HFF-Myc (cell line): ENCODE results near the gene DEGS2.

Experiments
- DNase-seq: peaks from one replicate; pipeline ENCODE4 v3.0.0-alpha.2; 2011; ENCODE audit warnings: low read depth; ENCODE audit errors: extremely low read depth
- H3K4me3 ChIP-seq: replicated peaks from 2 replicates; pipeline ENCODE4 v1.5.1; 2011; ENCODE audit warnings: low read depth, mild to moderate bottlenecking, control low read depth, low read length
- TF ChIP-seq, protein P1 (sequence below): IDR thresholded peaks from 2 replicates; pipeline ENCODE4 v1.5.1; 2012; ENCODE audit warnings: mild to moderate bottlenecking, low read depth, low read length, control low read depth; ENCODE audit errors: missing control alignments

DEGS2 gene

DNA sequence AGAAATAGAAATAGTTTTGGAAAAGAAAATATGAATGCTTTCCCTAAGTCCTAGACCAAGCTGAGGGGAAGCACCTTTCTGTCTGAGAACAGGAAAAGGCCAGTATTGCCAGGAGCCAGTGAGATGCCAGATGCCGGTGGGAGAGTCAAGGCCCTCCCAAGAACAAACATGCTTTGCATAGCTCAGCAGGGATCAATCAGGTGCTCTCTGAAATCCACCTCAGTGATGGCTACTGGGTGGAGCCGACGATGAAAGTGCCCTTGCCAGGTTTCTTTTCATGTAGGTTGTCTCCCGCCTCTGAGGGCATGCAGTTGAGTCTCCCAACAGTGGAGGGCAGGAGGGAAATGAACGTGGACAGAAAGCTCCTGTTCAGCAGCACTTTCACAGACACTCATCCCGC is 28.3 kb downstream of the DEGS2 start:
- TF ChIP-seq, protein P1, sequence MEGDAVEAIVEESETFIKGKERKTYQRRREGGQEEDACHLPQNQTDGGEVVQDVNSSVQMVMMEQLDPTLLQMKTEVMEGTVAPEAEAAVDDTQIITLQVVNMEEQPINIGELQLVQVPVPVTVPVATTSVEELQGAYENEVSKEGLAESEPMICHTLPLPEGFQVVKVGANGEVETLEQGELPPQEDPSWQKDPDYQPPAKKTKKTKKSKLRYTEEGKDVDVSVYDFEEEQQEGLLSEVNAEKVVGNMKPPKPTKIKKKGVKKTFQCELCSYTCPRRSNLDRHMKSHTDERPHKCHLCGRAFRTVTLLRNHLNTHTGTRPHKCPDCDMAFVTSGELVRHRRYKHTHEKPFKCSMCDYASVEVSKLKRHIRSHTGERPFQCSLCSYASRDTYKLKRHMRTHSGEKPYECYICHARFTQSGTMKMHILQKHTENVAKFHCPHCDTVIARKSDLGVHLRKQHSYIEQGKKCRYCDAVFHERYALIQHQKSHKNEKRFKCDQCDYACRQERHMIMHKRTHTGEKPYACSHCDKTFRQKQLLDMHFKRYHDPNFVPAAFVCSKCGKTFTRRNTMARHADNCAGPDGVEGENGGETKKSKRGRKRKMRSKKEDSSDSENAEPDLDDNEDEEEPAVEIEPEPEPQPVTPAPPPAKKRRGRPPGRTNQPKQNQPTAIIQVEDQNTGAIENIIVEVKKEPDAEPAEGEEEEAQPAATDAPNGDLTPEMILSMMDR: no peak
- no peak overlapping the region for H3K4me3 ChIP-seq
- DNase-seq: no peak

DNA sequence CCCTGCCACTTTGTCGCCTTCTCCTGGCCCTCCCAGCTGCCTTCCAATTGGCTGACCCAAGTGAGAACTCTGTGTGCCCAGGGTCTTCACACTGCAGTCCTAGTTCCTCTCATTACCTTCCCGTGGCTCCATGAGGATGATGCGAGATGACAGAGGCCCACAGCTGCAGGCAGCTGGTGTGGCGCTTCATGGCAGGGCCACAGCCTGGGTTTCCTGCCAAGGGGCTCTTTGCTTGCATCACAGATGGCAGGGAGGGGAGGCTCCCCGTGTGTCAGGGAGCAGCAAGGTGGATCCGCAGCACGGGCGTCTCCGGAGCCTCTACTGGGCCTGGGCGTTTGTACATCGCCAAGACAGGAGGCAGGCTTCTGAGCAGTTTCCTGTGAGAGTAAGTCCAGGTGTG is 28.9 kb downstream of the DEGS2 start:
- no peak overlapping the region for H3K4me3 ChIP-seq
- TF ChIP-seq, protein P1: no peak
- no peak for DNase-seq

DNA sequence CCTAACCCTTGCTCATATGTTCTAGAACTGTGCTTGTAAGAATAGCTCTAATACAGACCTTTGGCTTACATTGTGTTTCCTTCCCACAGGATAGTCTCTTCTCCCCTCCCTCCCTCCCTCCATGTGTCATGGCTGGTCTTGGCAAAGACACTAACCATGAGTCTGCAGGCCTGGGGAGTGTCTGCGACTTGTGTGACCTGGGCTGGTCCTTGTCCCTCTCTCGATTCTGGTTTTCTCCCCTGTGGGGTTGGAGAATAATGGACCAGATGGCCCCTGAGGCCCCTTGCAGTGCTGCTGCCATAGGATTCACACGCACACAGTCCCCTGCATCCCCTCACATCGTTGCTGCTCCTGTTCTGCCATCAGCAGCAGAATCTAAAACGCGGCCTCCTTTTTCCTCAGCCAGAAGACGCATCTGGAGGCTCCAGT is 30.3 kb downstream of the DEGS2 start:
- TF ChIP-seq, protein P1: no peak
- no peak for DNase-seq
- no peak overlapping the region for H3K4me3 ChIP-seq

DNA sequence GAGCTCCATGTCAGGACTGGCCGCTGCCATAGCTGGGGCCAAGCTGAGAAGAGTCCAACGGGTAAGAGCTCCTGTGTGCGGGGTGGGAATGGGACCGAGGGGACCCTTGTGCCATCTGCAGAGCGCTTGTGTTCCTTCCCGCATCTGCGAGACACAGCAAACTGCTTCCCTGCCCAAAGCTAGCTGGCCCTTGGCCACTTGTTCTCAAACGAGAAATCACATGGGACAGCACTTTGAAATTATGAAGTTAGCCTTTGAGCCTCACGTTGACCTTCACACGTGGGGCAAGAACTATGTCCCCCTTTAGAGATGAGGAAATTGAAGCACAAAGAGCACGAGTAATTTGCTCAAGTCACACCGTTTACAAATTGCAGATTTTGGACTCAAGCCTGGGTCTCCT is 30.8 kb downstream of the DEGS2 start:
- H3K4me3 ChIP-seq: no peak overlapping the region
- no peak for DNase-seq
- TF ChIP-seq, protein P1: no peak

DNA sequence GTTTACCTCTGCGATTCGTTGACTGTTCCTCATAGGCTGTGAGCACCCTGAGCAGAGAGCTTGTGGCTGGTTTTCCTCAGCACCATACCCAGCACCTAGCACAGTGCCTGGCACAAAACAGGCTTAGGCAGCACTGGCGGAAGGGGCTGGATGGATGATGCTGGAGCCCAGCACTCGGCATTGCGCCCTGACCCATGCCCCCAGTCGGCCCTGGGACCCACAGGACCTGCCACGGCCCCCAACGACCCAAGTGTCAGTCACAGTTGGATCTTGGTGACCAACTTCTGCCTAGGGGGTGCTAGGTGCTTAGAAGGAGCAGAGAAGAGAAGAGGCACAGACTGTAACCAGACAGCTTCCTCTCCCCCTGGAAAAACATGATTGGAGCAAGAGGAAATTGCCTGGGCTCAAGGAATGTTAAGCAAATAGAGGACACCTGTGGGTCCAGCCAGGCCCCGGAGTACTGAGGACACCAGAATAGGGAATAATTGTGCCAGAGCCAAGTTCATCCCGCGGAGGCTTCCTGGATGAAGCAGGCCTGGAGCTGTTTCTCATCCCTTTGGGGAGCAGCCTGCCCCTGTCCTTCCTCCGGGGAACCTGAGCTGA is 31.5 kb downstream of the DEGS2 start:
- TF ChIP-seq, protein P1: no peak
- no peak overlapping the region for H3K4me3 ChIP-seq

DNA sequence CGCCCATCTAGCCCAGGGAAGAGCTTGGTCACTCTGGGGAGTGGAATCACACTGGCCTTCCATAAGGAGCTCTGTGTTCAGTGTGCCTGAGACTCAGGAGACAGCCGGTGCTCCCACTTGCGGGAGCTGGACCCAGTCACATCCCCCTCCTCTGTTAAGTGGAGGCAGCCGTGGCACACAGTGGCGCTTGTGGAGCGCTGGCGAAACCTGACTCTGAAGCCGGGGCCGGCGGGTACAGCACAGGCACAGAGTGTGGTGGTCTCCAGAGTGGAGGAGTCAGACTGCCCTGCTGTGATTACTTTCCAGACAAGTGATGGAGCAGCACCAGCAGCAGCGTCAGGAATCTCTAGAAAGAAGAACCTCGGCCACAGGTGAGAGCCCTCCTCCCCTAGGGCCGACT is 33.0 kb downstream of the DEGS2 start:
- TF ChIP-seq, protein P1: no peak
- H3K4me3 ChIP-seq: no peak overlapping the region

More for the DNA sequence above, 31.5 kb downstream of the DEGS2 start:
- no peak for DNase-seq

DNA sequence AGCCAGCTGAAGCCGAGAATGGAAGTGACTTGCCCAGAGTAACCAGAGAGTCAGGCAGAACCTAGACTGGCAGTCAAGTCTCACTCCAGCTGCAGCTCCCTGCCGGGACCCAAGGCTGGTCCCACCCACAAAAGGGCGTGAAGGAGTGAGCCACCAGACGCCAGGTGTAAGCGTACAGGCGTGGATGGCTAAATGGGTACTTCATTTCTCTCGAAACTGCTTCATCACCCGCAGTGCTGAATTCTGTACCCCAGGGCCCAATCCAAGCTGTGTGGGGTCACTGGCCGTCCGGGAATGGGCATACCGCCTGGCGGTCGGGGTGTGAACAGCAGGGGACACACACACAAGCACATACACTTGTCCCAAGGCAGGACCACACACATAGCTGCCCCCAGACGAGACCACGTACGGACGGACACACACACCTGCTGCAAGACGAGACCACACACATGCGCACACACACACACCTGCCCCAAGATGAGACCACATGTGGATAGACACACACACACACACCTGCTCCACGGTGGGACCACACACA is 34.8 kb downstream of the DEGS2 start:
- no peak overlapping the region for H3K4me3 ChIP-seq
- TF ChIP-seq, protein P1: no peak
- no peak for DNase-seq

More for the DNA sequence above, 33.0 kb downstream of the DEGS2 start:
- DNase-seq: no peak
